Measurements from ENCODE around the gene PAXX.

PAXX gene

GRCh38 chr9:136965771-136966484 lies 26.3 kb upstream of the PAXX start:
- no peak for DNase-seq (ENCODE audit: low read depth)

GRCh38 chr9:136968333-136969127 lies 23.7 kb upstream of the PAXX start:
- no peak for DNase-seq (ENCODE audit: low read depth)

DNA sequence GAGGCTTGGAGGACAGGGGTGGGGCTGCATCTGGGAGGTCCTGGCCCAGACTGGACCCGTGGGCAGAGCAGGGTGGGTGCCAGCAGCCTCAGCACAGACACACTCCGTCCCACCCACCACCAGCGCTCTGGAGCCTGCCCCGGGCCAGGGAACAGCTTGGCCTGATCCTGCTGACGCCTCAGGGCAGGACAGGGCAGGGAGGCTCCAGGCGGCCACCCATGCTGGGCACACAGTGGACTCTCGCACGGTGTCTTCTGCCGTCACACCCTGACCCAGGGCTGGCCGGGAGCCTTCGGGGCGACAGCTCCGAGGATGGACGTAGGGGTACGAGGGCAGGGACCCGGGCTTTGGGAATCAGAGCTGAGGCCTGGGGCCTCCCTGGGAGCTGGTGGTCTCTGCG lies 23.1 kb upstream of the PAXX start:
- DNase-seq (ENCODE audit: low read depth): no peak

DNA sequence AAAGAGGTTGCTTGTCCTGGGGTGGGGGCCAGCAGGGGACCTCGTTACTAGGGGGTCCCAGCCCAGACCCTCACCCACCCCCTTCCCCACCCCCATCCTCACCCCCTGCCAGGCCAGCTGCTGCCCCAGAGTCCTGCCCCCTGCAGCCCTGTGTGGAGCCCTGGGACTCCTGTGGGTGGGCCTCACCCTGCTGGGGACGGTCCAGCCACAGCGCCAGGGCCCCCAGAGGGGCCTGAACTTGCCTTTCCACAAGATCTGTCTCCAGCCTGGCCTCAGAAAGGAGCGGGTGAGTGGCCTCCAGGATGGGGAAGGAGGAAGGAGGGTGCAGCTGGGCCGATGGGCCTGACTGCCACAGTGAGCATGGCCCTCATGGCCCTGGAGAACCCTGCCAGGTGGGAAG lies 22.4 kb upstream of the PAXX start:
- no peak for DNase-seq (ENCODE audit: low read depth)

GRCh38 chr9:136970361-136970760 lies 21.9 kb upstream of the PAXX start:
- DNase-seq (ENCODE audit: low read depth): no peak

GRCh38 chr9:136971746-136972145 lies 20.5 kb upstream of the PAXX start:
- no peak for DNase-seq (ENCODE audit: low read depth)

GRCh38 chr9:136972335-136972734 lies 19.9 kb upstream of the PAXX start:
- DNase-seq (ENCODE audit: low read depth): no peak

DNA sequence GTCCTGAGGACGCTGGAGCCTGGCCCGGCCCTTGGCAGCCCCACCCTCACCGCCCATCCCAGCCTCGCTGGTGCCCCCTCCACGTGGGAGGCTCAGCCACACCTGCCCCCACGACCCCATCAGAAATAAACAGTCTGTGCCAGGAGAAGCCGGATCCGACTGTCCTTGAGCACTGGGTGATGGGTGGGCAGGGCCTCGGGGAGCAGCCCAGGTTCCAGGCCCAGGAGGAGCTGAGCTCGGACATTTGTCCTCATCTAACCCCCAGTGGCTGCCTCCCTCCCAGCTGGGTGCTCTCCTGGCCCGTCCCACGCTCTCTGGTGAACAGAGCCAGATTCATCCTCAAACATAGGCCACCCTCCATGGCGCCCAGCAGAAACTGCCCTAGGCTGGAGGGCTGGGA lies 19.5 kb upstream of the PAXX start:
- no peak for DNase-seq (ENCODE audit: low read depth)

- DNase-seq (ENCODE audit: low read depth): no peak
Measured at GRCh38 chr9:136973618-136974617, 18.3 kb upstream of the PAXX start.

DNA sequence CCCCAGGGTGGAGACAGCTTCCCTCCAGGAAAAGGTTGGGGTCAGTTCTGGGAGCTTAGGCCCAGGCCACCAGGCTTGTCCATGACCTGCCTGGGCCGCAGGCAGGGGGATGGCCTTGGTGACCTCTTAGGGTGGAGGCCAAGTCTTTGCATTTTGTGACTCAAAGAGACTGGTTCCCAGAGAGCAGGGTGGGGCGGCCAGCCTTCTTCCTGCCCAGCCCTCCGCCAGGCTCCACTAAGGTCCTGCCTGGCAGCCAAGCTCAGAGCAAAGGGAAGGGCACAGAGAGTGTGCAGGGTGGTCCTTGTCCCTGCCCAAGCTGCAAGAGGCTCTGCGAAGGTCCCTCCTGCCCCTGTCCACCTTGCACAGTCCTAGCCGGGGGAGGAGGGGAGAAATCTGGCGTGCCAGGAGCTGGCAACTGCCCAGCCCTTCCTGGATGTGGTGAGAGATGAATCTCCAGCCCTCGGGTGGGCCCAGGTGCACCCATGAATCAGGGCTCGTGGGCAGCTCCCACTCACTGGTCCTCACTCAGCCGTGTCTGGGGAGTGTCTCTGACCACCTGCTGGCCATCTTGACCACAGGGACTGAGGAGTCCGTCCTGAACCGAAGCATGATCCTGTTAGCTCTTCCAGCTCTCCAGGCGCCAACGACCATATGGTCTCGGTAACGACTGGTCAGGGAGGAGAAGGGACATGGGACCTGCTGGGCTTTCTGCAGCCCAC lies 17.2 kb upstream of the PAXX start:
- no peak for DNase-seq (ENCODE audit: low read depth)

DNA sequence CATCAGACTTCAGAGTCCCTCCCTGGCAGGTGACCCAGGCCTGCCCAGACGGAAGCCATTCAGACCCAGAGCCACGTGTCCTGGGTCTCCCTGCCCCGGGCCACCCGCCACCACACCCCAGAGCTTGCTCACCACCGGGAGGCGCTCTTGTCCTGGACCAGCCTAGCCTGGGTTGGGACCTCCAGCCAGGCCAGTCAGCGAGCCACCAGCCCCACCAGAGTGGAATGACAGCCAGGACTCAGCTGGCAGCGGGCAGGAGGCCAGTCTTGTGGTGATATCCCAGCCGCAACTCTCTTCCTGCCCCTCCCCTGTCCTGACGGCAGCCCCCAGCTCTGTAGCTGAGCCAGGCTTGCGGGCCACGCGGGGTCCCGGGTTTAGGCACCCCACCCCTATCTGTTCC lies 16.6 kb upstream of the PAXX start:
- DNase-seq (ENCODE audit: low read depth): no peak

- no peak for DNase-seq (ENCODE audit: low read depth)
Measured at GRCh38 chr9:136977223-136977622, 15.0 kb upstream of the PAXX start, which contains the start of gene PTGDS. Gene PTGDS (plus strand): TSS chr9:136977504. CDS start chr9:136977579, 75 bp downstream.

- DNase-seq (ENCODE audit: low read depth): no peak
Measured at GRCh38 chr9:136977649-136978072, 14.6 kb upstream of the PAXX start.

DNA sequence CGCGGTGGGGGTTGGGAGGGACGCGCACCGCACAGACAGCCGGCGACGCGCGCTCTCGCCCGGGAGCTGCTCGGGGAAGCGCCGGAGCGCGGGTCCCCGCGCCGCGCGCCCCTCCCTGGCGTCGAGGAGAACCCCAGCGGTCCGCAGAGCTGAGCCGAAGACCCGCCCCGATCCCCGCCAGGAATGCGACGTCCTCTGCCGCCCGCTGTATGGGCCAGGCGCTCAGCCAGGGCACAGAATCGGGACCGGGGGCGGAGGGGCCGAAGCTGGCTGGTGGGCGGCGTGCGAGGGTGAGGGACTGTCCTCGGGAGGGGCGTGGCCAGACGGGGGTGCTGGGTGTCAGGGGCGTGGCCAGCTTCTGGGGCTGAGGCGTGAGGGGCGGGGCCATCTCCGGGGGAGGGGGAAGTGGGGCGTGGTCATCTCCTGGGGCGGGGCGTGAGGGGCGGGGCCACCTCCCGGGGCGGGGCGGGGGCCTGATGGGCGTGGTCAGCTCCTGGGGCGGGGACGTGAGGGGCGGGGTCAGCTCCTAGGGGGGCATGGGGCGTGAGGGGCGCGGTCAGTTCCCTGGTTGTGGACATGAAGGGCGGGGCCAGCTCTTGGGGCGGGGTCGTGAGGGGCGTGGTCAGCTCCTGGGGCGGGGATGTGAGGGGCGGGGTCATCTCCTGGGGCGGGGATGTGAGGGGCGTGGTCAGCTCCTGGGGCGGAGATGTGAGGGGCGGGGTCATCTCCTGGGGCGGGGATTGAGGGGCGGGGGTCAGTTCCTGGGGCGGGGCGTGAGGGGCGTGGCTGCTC lies 14.0 kb upstream of the PAXX start:
- DNase-seq (ENCODE audit: low read depth): no peak

- DNase-seq (ENCODE audit: low read depth): no peak
Measured at GRCh38 chr9:136978865-136979544, 13.2 kb upstream of the PAXX start.

GRCh38 chr9:136979769-136980587 lies 12.2 kb upstream of the PAXX start:
- no peak for DNase-seq (ENCODE audit: low read depth)

GRCh38 chr9:136980669-136981478 lies 11.3 kb upstream of the PAXX start:
- DNase-seq (ENCODE audit: low read depth): no peak

GRCh38 chr9:136981588-136982231 lies 10.5 kb upstream of the PAXX start:
- no peak for DNase-seq (ENCODE audit: low read depth)

Measured in HS-27A (cell line).